Ectodermal cell (in vitro differentiated cells): ENCODE measurements around the gene ISLR.

Experiments
- H3K27ac ChIP-seq: 2 replicates; pipeline ENCODE4 v1.7.0; 2013; ENCODE audit warnings: mild to moderate bottlenecking, low read depth, low read length; ENCODE audit not compliant: insufficient read depth, poor library complexity, severe bottlenecking
- H3K27me3 ChIP-seq: 2 replicates; pipeline ENCODE4 v1.7.0; 2013; ENCODE audit warnings: mild to moderate bottlenecking, low read length; ENCODE audit not compliant: insufficient read depth, control insufficient read depth, poor library complexity, severe bottlenecking
- H3K36me3 ChIP-seq: one replicate; pipeline ENCODE4 v1.7.0; 2013; ENCODE audit warnings: low read length; ENCODE audit not compliant: control insufficient read depth, insufficient read depth
- H3K4me1 ChIP-seq: one replicate; pipeline ENCODE4 v1.7.0; 2013; ENCODE audit warnings: low read length; ENCODE audit not compliant: control insufficient read depth, insufficient read depth
- H3K4me3 ChIP-seq: 2 replicates; pipeline ENCODE4 v1.7.0; 2013; ENCODE audit warnings: low read depth, low read length, control low read depth; ENCODE audit not compliant: insufficient read depth
- H3K9me3 ChIP-seq: 2 replicates; pipeline ENCODE4 v1.7.0; 2013; ENCODE audit warnings: mild to moderate bottlenecking, low read length, moderate library complexity; ENCODE audit not compliant: control insufficient read depth
- WGBS, 2 experiments: methylation state at CpG; one replicate each; pipeline ENCODE4 v1.1.7; 2013; ENCODE audit warnings: missing lambda C conversion rate in 2 of 2; 5-methylcytosine and 5-hydroxymethylcytosine counted together

ISLR gene

DNA sequence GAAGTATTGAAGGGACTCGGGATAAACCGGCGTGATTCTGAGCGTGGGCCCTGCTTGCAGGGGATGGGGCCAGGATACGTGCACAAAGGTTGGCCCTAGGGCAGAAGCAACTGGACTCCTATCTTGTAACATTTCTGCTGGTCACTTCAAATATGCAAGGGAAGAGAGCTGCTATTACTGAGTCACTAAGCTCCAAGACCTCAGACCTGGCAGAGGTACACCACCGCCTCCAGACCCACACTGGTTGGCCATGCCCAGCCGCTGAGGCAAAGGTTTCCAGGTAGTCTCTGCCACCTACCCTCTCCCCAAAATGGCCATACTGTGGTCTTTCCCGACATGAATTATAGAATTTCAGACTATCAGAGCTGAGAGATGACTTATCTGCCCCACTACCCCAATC, 42.4 kb downstream of the ISLR start:
- Histone ChIP-seq H3K9me3 (no peaks in the 10 kb centered on the region), H3K4me3 (no peak overlapping the region), H3K4me1 (peaks cover 52% of the 10 kb centered on the region), H3K27ac (peak overlapping the region; percentile 69), H3K27me3 (peaks cover 3% of the 10 kb centered on the region), H3K36me3 (no peaks in the 10 kb centered on the region)
- 76 to 80% methylated on average over 8 of the region's 8 CpGs for WGBS, 2 experiments

DNA sequence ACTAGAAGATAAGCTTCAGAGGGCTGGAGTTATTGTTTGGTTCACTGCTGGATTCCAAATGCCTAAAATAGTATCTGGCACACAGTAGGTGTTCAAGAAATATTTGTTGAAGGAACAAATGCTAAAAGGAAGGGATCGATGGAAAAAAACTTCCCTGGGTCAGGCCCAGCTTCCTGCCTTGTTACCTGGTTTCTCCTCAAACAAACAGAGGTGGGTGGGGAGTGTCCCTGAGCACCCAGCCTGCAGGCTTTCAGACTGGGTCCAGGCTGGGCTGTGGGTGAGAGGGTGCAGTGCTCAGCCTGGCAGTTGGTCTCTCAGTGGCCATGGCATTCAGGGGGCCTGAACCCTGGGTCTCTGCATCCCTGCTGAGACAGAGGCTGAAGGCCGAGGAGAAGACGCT, 43.4 kb downstream of the ISLR start:
- no peak overlapping the region for H3K27ac ChIP-seq
- no peaks in the 10 kb centered on the region for H3K36me3 ChIP-seq
- H3K9me3 ChIP-seq: no peaks in the 10 kb centered on the region
- WGBS, 2 experiments: 83 to 90% methylated on average over 3 of the region's 3 CpGs
- peaks cover 3% of the 10 kb centered on the region for H3K27me3 ChIP-seq
- no peak overlapping the region for H3K4me3 ChIP-seq
- H3K4me1 ChIP-seq: peaks cover 60% of the 10 kb centered on the region

DNA sequence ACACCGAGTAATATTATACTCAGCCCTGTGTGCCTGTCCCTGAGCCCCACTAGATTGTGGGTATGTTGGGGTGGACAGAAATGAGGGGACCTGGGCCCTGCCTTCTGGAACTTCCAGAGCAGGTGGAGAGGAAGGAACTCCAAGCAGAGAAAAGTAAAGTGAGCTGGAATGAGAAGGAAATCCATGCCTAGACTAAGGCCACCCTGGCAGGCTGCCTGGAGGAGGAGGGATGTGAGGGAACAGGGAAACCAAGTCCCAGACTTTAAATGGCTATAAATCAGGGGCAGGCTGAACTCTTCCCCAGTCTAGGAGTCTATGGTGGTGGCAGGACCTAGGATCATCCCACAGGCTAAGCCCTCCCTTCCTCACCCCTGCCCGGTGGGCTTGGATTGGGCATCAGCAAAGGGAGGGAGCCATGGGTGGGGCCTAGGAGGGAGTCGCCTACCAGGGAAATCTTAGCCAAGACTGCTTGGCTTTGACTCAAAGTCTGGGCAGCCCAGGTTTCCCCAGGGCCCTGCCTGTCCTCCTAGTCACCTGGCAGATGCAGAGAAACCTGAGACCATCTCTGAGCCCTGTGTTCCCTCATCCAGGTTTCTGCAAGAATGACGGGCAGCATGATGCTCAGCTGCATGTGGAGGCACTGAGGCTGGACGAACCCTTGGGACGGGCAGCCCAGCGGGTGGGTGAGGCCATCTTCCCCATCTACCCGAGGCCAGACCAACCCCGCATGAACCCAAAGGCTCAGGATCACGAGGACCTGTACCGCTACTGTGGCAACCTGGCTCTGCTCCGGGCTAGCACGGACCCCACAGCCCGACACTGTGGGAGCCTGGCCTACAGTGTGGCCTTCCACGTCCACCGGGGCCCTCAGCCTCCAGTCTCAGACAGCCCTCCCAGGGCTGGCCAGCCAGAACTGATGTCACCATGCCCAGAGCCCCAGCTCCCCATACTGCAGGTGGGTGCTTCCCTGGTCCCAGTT, 44.7 kb downstream of the ISLR start:
- H3K27ac ChIP-seq: no peak overlapping the region
- H3K4me1 ChIP-seq: peaks cover 59% of the 10 kb centered on the region
- 92 to 94% methylated on average over 16 of the region's 16 CpGs for WGBS, 2 experiments

DNA sequence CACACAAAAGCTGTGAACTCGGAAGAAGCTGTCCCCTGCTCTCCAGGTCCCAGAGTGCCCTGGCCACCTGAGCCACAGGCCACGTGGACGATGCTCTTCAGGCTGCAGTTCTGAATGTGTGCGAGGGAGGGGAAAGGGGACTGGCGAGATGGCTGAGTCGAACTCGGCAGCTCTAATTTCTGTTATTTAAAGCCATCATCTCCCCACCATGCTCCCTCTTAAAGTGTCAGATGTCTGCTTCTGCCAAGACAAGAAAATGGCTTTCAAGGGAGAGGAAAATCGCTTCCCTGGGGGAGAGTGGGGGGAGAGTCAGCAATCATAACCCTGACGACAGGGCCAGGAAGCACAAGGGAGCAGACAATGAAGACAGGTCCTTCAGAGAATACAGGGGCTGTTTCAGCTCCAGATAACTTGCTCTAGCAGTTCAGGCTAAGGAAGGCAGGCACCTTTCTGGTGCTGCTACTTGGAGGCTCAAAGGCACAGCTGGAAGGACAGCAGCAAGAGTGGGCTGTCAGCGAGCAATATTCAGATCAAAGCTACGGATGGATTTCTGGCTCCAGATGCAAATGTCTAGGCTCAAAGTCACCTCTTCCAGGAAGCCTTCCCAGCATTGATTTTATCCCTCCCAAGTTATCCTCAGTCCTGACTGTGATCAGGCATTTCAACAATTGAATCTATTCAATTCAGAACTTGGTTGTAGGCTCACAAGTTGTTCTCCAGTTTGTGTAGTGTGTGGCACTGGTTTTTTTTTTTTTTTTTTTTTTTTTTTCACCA, 47.2 kb downstream of the ISLR start:
- Histone ChIP-seq H3K36me3 (no peaks in the 10 kb centered on the region), H3K4me3 (no peak overlapping the region), H3K4me1 (peaks cover 55% of the 10 kb centered on the region), H3K27me3 (peaks cover 6% of the 10 kb centered on the region), H3K9me3 (no peaks in the 10 kb centered on the region), H3K27ac (peak overlapping the region; percentile 39)
- WGBS, 2 experiments: 34 to 42% methylated on average over 9 to 11 of the region's 11 CpGs

More for the DNA sequence above, 44.7 kb downstream of the ISLR start:
- no peaks in the 10 kb centered on the region for H3K9me3 ChIP-seq
- no peaks in the 10 kb centered on the region for H3K36me3 ChIP-seq
- peaks cover 3% of the 10 kb centered on the region for H3K27me3 ChIP-seq
- H3K4me3 ChIP-seq: no peak overlapping the region

DNA sequence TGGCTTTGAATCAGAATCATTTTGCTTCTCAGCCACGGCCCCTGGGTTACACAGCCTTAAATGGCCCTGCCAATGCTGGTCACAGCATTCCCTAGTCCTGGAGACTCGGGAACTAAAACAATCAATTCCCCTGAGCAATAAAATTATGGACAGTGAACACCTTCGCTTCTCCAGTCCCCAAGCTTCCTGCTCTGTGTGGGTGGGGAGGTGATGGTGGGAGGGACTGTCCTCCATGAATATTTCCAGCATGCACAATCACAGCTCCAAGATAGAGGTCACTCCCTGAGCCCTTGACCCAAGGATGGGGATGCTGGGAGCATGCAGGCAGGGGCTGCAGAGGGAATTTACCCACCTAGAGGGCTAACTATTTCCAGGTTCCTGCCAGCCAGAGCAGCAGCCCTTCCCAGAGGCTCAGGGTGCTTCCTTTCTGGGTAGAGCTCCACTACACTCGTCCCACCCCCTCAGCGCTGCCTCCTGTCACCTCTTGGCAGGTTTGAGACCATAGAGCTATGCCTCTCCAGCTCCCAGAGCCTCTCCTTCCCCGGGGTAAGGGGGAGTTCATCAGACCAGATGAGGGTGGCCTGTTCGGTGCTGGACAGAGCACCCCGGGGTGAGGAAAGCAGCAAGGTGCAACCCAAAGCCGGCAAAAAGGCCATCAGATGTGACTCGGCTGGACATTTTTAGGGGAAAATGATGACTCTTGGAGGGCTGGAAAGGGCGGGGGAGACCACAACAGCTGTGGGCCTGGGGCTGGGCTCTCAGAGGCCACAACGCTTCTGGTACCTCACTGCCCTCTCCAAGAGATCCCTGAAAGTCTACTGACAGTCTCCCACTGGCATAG, 48.1 kb downstream of the ISLR start:
- Histone ChIP-seq H3K36me3 (no peaks in the 10 kb centered on the region), H3K4me3 (no peak overlapping the region), H3K27ac (no peak overlapping the region), H3K4me1 (peaks cover 49% of the 10 kb centered on the region), H3K27me3 (peaks cover 7% of the 10 kb centered on the region), H3K9me3 (no peaks in the 10 kb centered on the region)
- 50 to 52% methylated on average over 11 to 12 of the region's 12 CpGs for WGBS, 2 experiments

DNA sequence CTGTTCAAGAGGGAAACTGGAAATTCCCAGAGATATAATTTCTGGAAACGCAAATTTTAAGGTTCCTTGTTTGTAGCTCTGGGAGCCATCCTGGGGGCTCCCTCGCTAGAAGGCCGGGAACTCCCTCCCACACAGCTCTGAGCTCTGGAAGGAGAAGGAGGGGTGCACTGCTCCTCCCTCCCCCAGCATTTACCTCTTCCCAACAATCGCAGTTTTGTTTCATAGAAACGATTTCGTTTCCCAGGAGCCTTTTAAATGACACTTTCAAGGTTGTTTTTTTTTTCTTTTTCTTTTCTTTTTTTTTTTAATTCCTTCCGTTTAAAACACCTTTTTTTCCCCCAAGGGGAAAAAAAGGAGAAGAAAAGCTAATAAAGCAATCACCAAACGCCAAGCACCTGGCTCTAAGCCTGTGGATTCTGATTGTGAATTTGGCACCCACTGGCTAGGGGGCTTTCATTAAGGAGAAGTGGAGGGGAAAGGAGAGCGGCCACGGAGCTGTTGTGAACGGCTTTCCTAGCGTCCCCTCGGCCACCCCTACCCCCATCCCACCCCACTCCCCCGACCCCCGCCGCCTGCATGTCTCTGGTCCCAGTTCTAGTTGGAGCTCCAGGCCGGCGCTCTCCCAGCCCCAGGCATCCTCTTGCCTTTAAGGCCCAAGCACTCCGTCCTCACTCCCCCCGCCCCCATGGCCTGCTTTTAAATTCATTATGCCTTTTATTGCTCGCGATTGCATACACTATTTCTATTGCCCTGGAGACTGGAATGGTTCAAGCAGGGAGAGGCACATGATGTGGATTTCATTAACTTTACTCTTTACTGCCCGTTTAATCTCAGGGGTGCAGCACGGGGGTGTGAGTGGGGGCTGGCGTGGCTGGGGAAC, 49.0 kb downstream of the ISLR start:
- H3K27me3 ChIP-seq: peaks cover 7% of the 10 kb centered on the region
- H3K4me1 ChIP-seq: peaks cover 49% of the 10 kb centered on the region
- H3K4me3 ChIP-seq: no peak overlapping the region
- H3K9me3 ChIP-seq: no peaks in the 10 kb centered on the region
- WGBS, 2 experiments: 20 to 22% methylated on average over 23 to 25 of the region's 25 CpGs
- no peak overlapping the region for H3K27ac ChIP-seq
- H3K36me3 ChIP-seq: no peaks in the 10 kb centered on the region

DNA sequence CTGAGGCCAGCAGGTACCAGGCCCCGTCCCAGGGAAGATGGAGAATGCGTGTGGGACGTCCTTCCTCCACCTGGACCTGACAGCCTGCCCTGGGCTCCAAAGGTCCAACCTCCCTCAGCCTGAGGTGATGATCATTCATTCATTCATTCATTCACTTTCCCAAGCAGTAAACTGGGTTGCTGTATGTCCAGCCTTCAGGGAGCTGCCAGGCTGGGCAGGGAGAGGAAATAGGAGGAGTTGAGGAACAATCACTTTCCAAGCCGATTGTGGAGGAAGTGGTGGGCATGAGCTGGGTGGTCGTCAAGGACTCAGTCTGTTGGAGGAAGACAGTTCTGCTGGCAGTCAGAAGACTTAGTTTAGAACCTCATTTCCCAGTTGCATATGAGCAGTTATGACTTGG, 52.4 kb downstream of the ISLR start:
- WGBS, 2 experiments: 84 to 87% methylated on average over 5 of the region's 5 CpGs
- Histone ChIP-seq H3K9me3 (no peaks in the 10 kb centered on the region), H3K36me3 (no peaks in the 10 kb centered on the region), H3K27ac (no peak overlapping the region), H3K4me3 (no peak overlapping the region), H3K4me1 (peaks cover 71% of the 10 kb centered on the region), H3K27me3 (peaks cover 4% of the 10 kb centered on the region)
